GM10266 (cell line): ENCODE results near the gene CARD8.

Experiments used
- DNase-seq: peaks from one replicate; pipeline ENCODE4 v3.0.0; 2012; ENCODE audit errors: extremely low spot score
- CTCF ChIP-seq: IDR thresholded peaks from 2 replicates; pipeline ENCODE4 v1.5.1; 2012; ENCODE audit warnings: mild to moderate bottlenecking, low read depth; ENCODE audit not compliant: control insufficient read depth, insufficient read depth; ENCODE audit errors: missing control alignments

CARD8 gene

DNA sequence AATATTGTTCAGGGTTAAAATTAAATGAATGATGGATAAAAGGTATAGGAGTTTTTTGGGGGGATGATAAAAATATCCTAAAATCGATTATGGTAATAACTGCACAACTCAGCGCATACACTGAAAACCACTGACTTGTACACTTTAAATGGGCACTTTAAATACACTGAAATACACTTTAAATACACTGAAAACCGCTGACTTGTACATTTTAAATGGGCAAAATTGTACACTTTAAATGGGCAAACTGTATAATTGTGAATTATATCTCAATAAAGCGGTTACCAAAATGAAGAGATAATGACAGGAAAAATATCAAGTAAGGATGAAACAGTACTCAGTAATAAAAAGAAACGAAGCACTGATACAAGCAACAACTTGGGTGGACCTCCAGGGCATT is 87.0 kb downstream of the CARD8 start:
- TF ChIP-seq CTCF, result no peak
- no peak for DNase-seq

GRCh38 chr19:48158210-48158790 is 97.4 kb downstream of the CARD8 start:
- no peak for TF ChIP-seq CTCF
- no peak for DNase-seq
